IMR-90 (cell line): Measurements from ENCODE around the gene GRIN2A. TPM values are rescaled to one million over a fixed set of nuclear protein-coding genes. Genes with fewer than 3 reads are reported as not detected.

ENCODE experiments used
- ATAC-seq: fragments of 200-7000 bp; cut with Tn5 transposase; 2 replicates; pipeline ENCODE4 v1.9.1; 2020; ENCODE audit warnings: low read depth, mild to moderate bottlenecking, moderate library complexity
- BruUV-seq: library from RNA; stranded (reverse); fragments of 400-500 nt; replicated peaks from 2 replicates; lab custom pipeline; 2021; lab: Mats Ljungman, UMichigan
- CTCF ChIA-PET: fragments of 300-600 bp; formaldehyde crosslinking; extraction: SDS; loops from one replicate; lab custom pipeline; 2021; ENCODE audit warnings: antibody characterized with exemption; lab: Yijun Ruan, JAX
- POLR2A ChIA-PET: fragments of 300-600 bp; sonication (Branson Sonifier 250); formaldehyde crosslinking; loops from one replicate; lab custom pipeline; 2022; ENCODE audit warnings: antibody characterized with exemption; ENCODE audit not compliant: unreplicated experiment; lab: Charles Lee
- DNase-seq: peaks from one replicate; pipeline ENCODE4 v3.0.0; 2013
- H2AFZ ChIP-seq: replicated peaks from 2 replicates; pipeline ENCODE3; 2013; ENCODE audit warnings: low read length, mild to moderate bottlenecking; ENCODE audit not compliant: poor library complexity
- H2AK5ac ChIP-seq: 2 replicates; pipeline ENCODE4 v1.6.1; 2013; ENCODE audit warnings: low read depth, low read length, inconsistent platforms
- H2AK9ac ChIP-seq: replicated peaks from 2 replicates; pipeline ENCODE3; 2013; ENCODE audit warnings: mild to moderate bottlenecking, low read depth, low read length, moderate library complexity; ENCODE audit not compliant: poor library complexity
- H2BK120ac ChIP-seq: 2 replicates; pipeline ENCODE4 v1.6.1; 2013; ENCODE audit warnings: low read depth, low read length, inconsistent platforms
- H2BK15ac ChIP-seq: 3 replicates; pipeline ENCODE4 v1.6.1; 2013; ENCODE audit warnings: low read depth, low read length, inconsistent platforms
- H2BK20ac ChIP-seq: 2 replicates; pipeline ENCODE4 v1.6.1; 2013; ENCODE audit warnings: low read depth, mild to moderate bottlenecking, inconsistent platforms, low read length, moderate library complexity
- H2BK5ac ChIP-seq: 2 replicates; pipeline ENCODE4 v1.6.1; 2013; ENCODE audit warnings: mild to moderate bottlenecking, low read depth, low read length, inconsistent platforms; ENCODE audit not compliant: poor library complexity, severe bottlenecking
- H3K14ac ChIP-seq: replicated peaks from 2 replicates; pipeline ENCODE4 v1.6.1; 2013; ENCODE audit warnings: low read depth, low read length, inconsistent platforms
- H3K18ac ChIP-seq: 2 replicates; pipeline ENCODE4 v1.6.1; 2013; ENCODE audit warnings: low read depth, low read length, control low read depth
- H3K23ac ChIP-seq: 2 replicates; pipeline ENCODE4 v1.6.1; 2013; ENCODE audit warnings: low read depth, low read length, inconsistent platforms
- H3K27ac ChIP-seq: 2 replicates; pipeline ENCODE4 v1.5.1; 2013; ENCODE audit warnings: mild to moderate bottlenecking, control low read depth, low read length; ENCODE audit not compliant: insufficient read depth
- H3K27me3 ChIP-seq: 2 replicates; pipeline ENCODE4 v1.6.1; 2013; ENCODE audit warnings: low read length; ENCODE audit not compliant: control insufficient read depth, insufficient read depth
- H3K36me3 ChIP-seq: 2 replicates; pipeline ENCODE4 v1.6.1; 2013; ENCODE audit warnings: low read length, mixed read lengths; ENCODE audit not compliant: control insufficient read depth, insufficient read depth
- H3K4ac ChIP-seq: 2 replicates; pipeline ENCODE4 v1.6.1; 2013; ENCODE audit warnings: low read depth, low read length, inconsistent platforms
- H3K4me1 ChIP-seq: 2 replicates; pipeline ENCODE4 v1.6.1; 2013; ENCODE audit warnings: low read length, mixed read lengths; ENCODE audit not compliant: control insufficient read depth, insufficient read depth
- H3K4me2 ChIP-seq: 2 replicates; pipeline ENCODE4 v1.6.1; 2013; ENCODE audit warnings: low read depth, mild to moderate bottlenecking, control low read depth, low read length, moderate library complexity
- H3K4me3 ChIP-seq: 2 replicates; pipeline ENCODE4 v1.5.1; 2013; ENCODE audit warnings: low read depth, mild to moderate bottlenecking, control low read depth, low read length, moderate library complexity; ENCODE audit not compliant: insufficient read depth
- H3K56ac ChIP-seq: 2 replicates; pipeline ENCODE4 v1.6.1; 2013; ENCODE audit warnings: low read length, inconsistent platforms; ENCODE audit not compliant: insufficient read depth; ENCODE audit errors: extremely low read depth
- H3K79me1 ChIP-seq, 2 experiments: 2 replicates each; pipeline ENCODE4 v1.6.1; 2013; ENCODE audit warnings: low read length in 2 of 2, inconsistent platforms in 1 of 2, low read depth in 1 of 2
- H3K9ac ChIP-seq: 2 replicates; pipeline ENCODE4 v1.6.1; 2013; ENCODE audit warnings: low read depth, low read length, control low read depth
- H3K9me1 ChIP-seq: 2 replicates; pipeline ENCODE4 v1.6.1; 2013; ENCODE audit warnings: low read length, inconsistent platforms; ENCODE audit not compliant: insufficient read depth
- H3K9me3 ChIP-seq: 2 replicates; pipeline ENCODE4 v1.6.1; 2013; ENCODE audit warnings: low read length; ENCODE audit not compliant: control insufficient read depth, insufficient read depth
- H4K20me1 ChIP-seq: 2 replicates; pipeline ENCODE4 v1.6.1; 2013; ENCODE audit warnings: low read length, inconsistent platforms; ENCODE audit not compliant: insufficient read depth
- H4K5ac ChIP-seq: 2 replicates; pipeline ENCODE4 v1.6.1; 2013; ENCODE audit warnings: mild to moderate bottlenecking, low read depth, low read length, control low read depth
- H4K8ac ChIP-seq, 2 experiments: 2 replicates each; pipeline ENCODE4 v1.6.1; 2013; ENCODE audit warnings: low read depth in 2 of 2, low read length in 2 of 2, control low read depth in 1 of 2, inconsistent platforms in 1 of 2
- H4K91ac ChIP-seq: 2 replicates; pipeline ENCODE4 v1.6.1; 2013; ENCODE audit warnings: low read depth, low read length, inconsistent platforms; ENCODE audit not compliant: insufficient read depth
- BHLHE40 ChIP-seq: fragments of 150-350 bp; IDR thresholded peaks from 2 replicates; pipeline ENCODE4 v1.6.1; 2016; ENCODE audit warnings: mild to moderate bottlenecking, low read depth, low read length
- CEBPB ChIP-seq: IDR thresholded peaks from 2 replicates; pipeline ENCODE4 v1.6.1; 2012; ENCODE audit warnings: low read depth, low read length, improper control_type of control experiment
- CHD1 ChIP-seq: IDR thresholded peaks from 2 replicates; pipeline ENCODE4 v1.6.1; 2012; ENCODE audit warnings: low read depth, low read length, improper control_type of control experiment
- CTCF ChIP-seq: conservative IDR thresholded peaks from 2 replicates; pipeline ENCODE4 v1.5.1; 2012; ENCODE audit warnings: mild to moderate bottlenecking, low read depth, low read length, improper control_type of control experiment
- ELK1 ChIP-seq: fragments of 150-350 bp; IDR thresholded peaks from 2 replicates; pipeline ENCODE4 v1.6.1; 2016; ENCODE audit warnings: low read depth, mild to moderate bottlenecking, low read length, moderate library complexity, borderline replicate concordance
- FOS ChIP-seq: fragments of 150-350 bp; IDR thresholded peaks from 2 replicates; pipeline ENCODE4 v1.6.1; 2016; ENCODE audit warnings: low read depth, low read length
- MAFK ChIP-seq: IDR thresholded peaks from 2 replicates; pipeline ENCODE4 v1.6.1; 2012; ENCODE audit warnings: low read depth, low read length, improper control_type of control experiment
- MAZ ChIP-seq: IDR thresholded peaks from 2 replicates; pipeline ENCODE4 v1.6.1; 2012; ENCODE audit warnings: low read depth, mild to moderate bottlenecking, low read length, improper control_type of control experiment, moderate library complexity, borderline replicate concordance
- MXI1 ChIP-seq: IDR thresholded peaks from 2 replicates; pipeline ENCODE4 v1.6.1; 2012; ENCODE audit warnings: low read depth, mild to moderate bottlenecking, low read length, moderate library complexity, borderline replicate concordance
- NFE2L2 ChIP-seq: fragments of 150-350 bp; IDR thresholded peaks from 2 replicates; pipeline ENCODE4 v1.6.1; 2016; ENCODE audit warnings: low read depth, mild to moderate bottlenecking, low read length
- POLR2A ChIP-seq: IDR thresholded peaks from 2 replicates; pipeline ENCODE4 v1.6.1; 2012; ENCODE audit warnings: mild to moderate bottlenecking, low read depth, low read length
- RAD21 ChIP-seq: IDR thresholded peaks from 2 replicates; pipeline ENCODE4 v1.6.1; 2012; ENCODE audit warnings: low read length, improper control_type of control experiment
- RCOR1 ChIP-seq: IDR thresholded peaks from 2 replicates; pipeline ENCODE4 v1.6.1; 2012; ENCODE audit warnings: mild to moderate bottlenecking, low read length, improper control_type of control experiment; ENCODE audit not compliant: insufficient replicate concordance
- RFX5 ChIP-seq: IDR thresholded peaks from 2 replicates; pipeline ENCODE4 v1.8.0; 2012; ENCODE audit warnings: low read depth, mild to moderate bottlenecking, low read length, moderate library complexity
- SMC3 ChIP-seq: fragments of 150-350 bp; IDR thresholded peaks from 2 replicates; pipeline ENCODE4 v1.6.1; 2016; ENCODE audit warnings: low read depth, mild to moderate bottlenecking, antibody characterized with exemption, low read length, moderate library complexity
- USF2 ChIP-seq: fragments of 150-350 bp; IDR thresholded peaks from 2 replicates; pipeline ENCODE4 v1.6.1; 2017; ENCODE audit warnings: mild to moderate bottlenecking, antibody characterized with exemption, low read length, low read depth
- WGBS, 2 experiments: methylation state at CpG; one replicate each; pipeline versions ENCODE4 v1.1.5 to v1.1.7; 2013; ENCODE audit warnings: missing lambda C conversion rate in 2 of 2; ENCODE audit not compliant: insufficient read length in 1 of 2; ENCODE audit errors: extremely low coverage in 2 of 2; 5-methylcytosine and 5-hydroxymethylcytosine counted together
- dilution Hi-C: fragments of 300-500 bp; cut with HindIII; formaldehyde crosslinking; loops from one replicate; pipeline ENCODE4 v1.14.3; 2018; ENCODE audit warnings: low sequenced_read_pairs; ENCODE audit not compliant: unreplicated experiment
- in situ Hi-C: fragments of 300-500 bp; cut with MboI; formaldehyde crosslinking; loops from 3 replicates; pipeline ENCODE4 v1.14.3; 2019; ENCODE audit warnings: low sequenced_read_pairs, inconsistent platforms, mixed read lengths
- intact Hi-C: fragments of 100-400 bp; cut with micrococcal nuclease; formaldehyde crosslinking; loops from 2 replicates; pipeline ENCODE4 v1.10.0; 2022
- polyA plus RNA-seq, 3 experiments: library from polyadenylated mRNA; depleted of rRNA; stranded (reverse); fragments of >200 nt; gene quantifications; 2 replicates each; pipeline ENCODE4 v1.2.3, GENCODE V29; 2012; ENCODE audit warnings: low replicate concordance in 1 of 3
- total RNA-seq: library from RNA; depleted of rRNA; stranded (reverse); fragments of >200 nt; gene quantifications from 2 replicates; pipeline ENCODE4 v1.2.3, GENCODE V29; 2012

The GRIN2A gene
- total and polyA plus RNA-seq, 2 of the 4 experiments (the other 2 are of a cell fraction) = under 0.01 TPM; not detected in 1

- in situ Hi-C loops = no loop called here
Measured at GRCh38 chr16:10114409-10114808, 67.8 kb downstream of the GRIN2A start.

More at GRCh38 chr16:10114409-10114808, 67.8 kb downstream of the GRIN2A start:
- H3K27me3 ChIP-seq = no peaks in the 10 kb centered on the region
- no peak for ATAC-seq
- no TSS peak for BruUV-seq
- H4K20me1 ChIP-seq = no peaks in the 10 kb centered on the region
- no peaks in the 10 kb centered on the region for H3K9me1 ChIP-seq
- no peak overlapping the region for H2AK9ac ChIP-seq
- H3K14ac ChIP-seq = no peak overlapping the region
- no peak for DNase-seq
- peaks cover 11% of the 10 kb centered on the region for H3K9me3 ChIP-seq
- WGBS, 2 experiments = no CpG with 5 or more reads among the region's 4 CpGs
- intact Hi-C loops = no loop called here
- H2BK5ac ChIP-seq = no peak overlapping the region
- no peak overlapping the region for H4K8ac ChIP-seq
- no peak overlapping the region for H3K56ac ChIP-seq
- H2BK15ac ChIP-seq = no peak overlapping the region
- H3K4me3 ChIP-seq = no peak overlapping the region
- no peak overlapping the region for H3K18ac ChIP-seq
- H3K23ac ChIP-seq = no peak overlapping the region
- H3K36me3 ChIP-seq = no peaks in the 10 kb centered on the region
- no peaks in the 10 kb centered on the region for H3K4me1 ChIP-seq
- ChIA-PET POLR2A (no interaction called here), CTCF (no interaction called here)
- H4K5ac ChIP-seq = no peak overlapping the region
- no peak overlapping the region for H4K91ac ChIP-seq
- no peak overlapping the region for H2BK20ac ChIP-seq
- no peak overlapping the region for H3K27ac ChIP-seq
- H3K4me2 ChIP-seq = no peak overlapping the region
- no peak overlapping the region for H2AFZ ChIP-seq
- no peaks in the 10 kb centered on the region for H3K79me1 ChIP-seq
- no peak overlapping the region for H2AK5ac ChIP-seq
- dilution Hi-C loops = no loop called here
- no peak overlapping the region for H2BK120ac ChIP-seq
- no peak overlapping the region for H3K4ac ChIP-seq
- no peak overlapping the region for H3K9ac ChIP-seq
- no peak for TF ChIP-seq RAD21
- TF ChIP-seq FOS = no peak
- TF ChIP-seq CHD1 = no peak
- no peak for TF ChIP-seq CTCF
- no peak for TF ChIP-seq RCOR1
- TF ChIP-seq NFE2L2 = no peak
- no peak for TF ChIP-seq SMC3
- TF ChIP-seq RFX5 = no peak
- TF ChIP-seq MAFK = no peak
- TF ChIP-seq POLR2A = no peak
- TF ChIP-seq ELK1 = no peak
- no peak for TF ChIP-seq MXI1
- no peak for TF ChIP-seq BHLHE40
- no peak for TF ChIP-seq MAZ
- no peak for TF ChIP-seq CEBPB
- TF ChIP-seq USF2 = no peak
